Transverse colon (tissue), 4 donors: ENCODE data around the gene RALGAPA1. TPM values are rescaled to one million over a fixed set of nuclear protein-coding genes. Genes with fewer than 3 reads are reported as not detected.

Experiments used
- DNase-seq: peaks from one replicate; pipeline ENCODE4 v3.0.0-alpha.2; 2019
- H3K27ac ChIP-seq, 4 donors: fragments of 200-600 bp; sonication (generic); 2 replicates each; pipeline ENCODE4 v1.5.1; 2016 to 2018; ENCODE audit warnings: inconsistent platforms in 4 of 4
- H3K27me3 ChIP-seq: fragments of 200-600 bp; sonication (generic); 2 replicates; pipeline ENCODE4 v1.5.1; 2017; ENCODE audit warnings: inconsistent platforms
- H3K36me3 ChIP-seq, 4 donors: fragments of 200-600 bp; sonication (generic); 2 replicates each; pipeline ENCODE4 v1.5.1; 2017 to 2019; ENCODE audit warnings: inconsistent platforms in 4 of 4
- H3K4me1 ChIP-seq, 4 donors: fragments of 200-600 bp; sonication (generic); 2 replicates each; pipeline ENCODE4 v1.5.1; 2017 to 2020; ENCODE audit warnings: inconsistent platforms in 4 of 4
- H3K4me3 ChIP-seq, 4 donors: fragments of 200-600 bp; sonication (generic); 1 replicate in 1 of 4; 2 replicates in 3 of 4; pipeline versions ENCODE4 v1.5.1 to v1.6.1; 2017 to 2019; ENCODE audit warnings: inconsistent platforms in 4 of 4
- H3K9me3 ChIP-seq, 2 donors: fragments of 200-600 bp; sonication (generic); 2 replicates each; pipeline ENCODE4 v1.5.1; 2017 to 2019; ENCODE audit warnings: inconsistent platforms in 2 of 2
- CTCF ChIP-seq, 5 experiments: fragments of 200-600 bp in 3 of 5; fragments of 450-650 bp in 2 of 5; sonication (generic) in 3 of 5; IDR thresholded peaks; 1 replicate in 2 of 5; 2 replicates in 3 of 5; pipeline ENCODE4 v1.5.1; 2016 to 2017; ENCODE audit warnings: antibody characterized with exemption in 5 of 5, inconsistent platforms in 3 of 5, mild to moderate bottlenecking in 2 of 5, moderate library complexity in 1 of 5
- EP300 ChIP-seq: sonication (generic); formaldehyde crosslinking; IDR thresholded peaks from one replicate; pipeline ENCODE4 v1.6.1; 2017; ENCODE audit warnings: antibody characterized with exemption, low read depth
- POLR2A ChIP-seq: fragments of 450-650 bp; IDR thresholded peaks from one replicate; pipeline ENCODE4 v1.6.1; 2016; ENCODE audit warnings: antibody characterized with exemption, mild to moderate bottlenecking, moderate library complexity
- POLR2AphosphoS5 ChIP-seq, 3 donors: sonication (generic); formaldehyde crosslinking; IDR thresholded peaks; one replicate each; pipeline ENCODE4 v1.6.1; 2016; ENCODE audit warnings: antibody characterized with exemption in 3 of 3
- WGBS, 2 donors: methylation state at CpG; one replicate each; pipeline ENCODE4 v1.1.5; 2018; ENCODE audit warnings: low coverage in 1 of 2; 5-methylcytosine and 5-hydroxymethylcytosine counted together
- in situ Hi-C, 4 donors: fragments of 200-750 bp; cut with MboI; loops; one replicate each; pipeline versions ENCODE4 v1.15.0 to v1.15.1; 2017; ENCODE audit warnings: low sequenced_read_pairs in 3 of 4, low pct_ligation_motif_present in 1 of 4, low pct_unique_long_range_greater_than_20kb in 1 of 4
- intact Hi-C: fragments of 100-400 bp; cut with DNase I; formaldehyde crosslinking; loops from one replicate; pipeline ENCODE4 v1.15.1; 2023; ENCODE audit warnings: low total_unique reads
- total RNA-seq, 4 donors: library from RNA; depleted of rRNA; stranded (reverse); fragments of >200 nt; gene quantifications; one replicate each; pipeline ENCODE4 v1.1.0, GENCODE V29; 2016

Gene RALGAPA1
- total RNA-seq, 4 donors from 2014 or later, result 84.7 to 122 (median 119) TPM

- no peaks in the 10 kb centered on the region for H3K4me1 ChIP-seq
- no peak for DNase-seq
- no peak overlapping the region for H3K27ac ChIP-seq
- H3K4me3 ChIP-seq, result no peak overlapping the region
- no peaks in the 10 kb centered on the region for H3K9me3 ChIP-seq
- H3K36me3 ChIP-seq, result no peaks in the 10 kb centered on the region
- H3K27me3 ChIP-seq, result peaks cover 5% of the 10 kb centered on the region
- TF ChIP-seq POLR2A, result no peak
- TF ChIP-seq EP300, result no peak
- TF ChIP-seq POLR2AphosphoS5 (IDR thresholded peaks at IDR 0.05), result no peak
- TF ChIP-seq CTCF (IDR thresholded peaks at IDR 0.05), result no peak
- in situ Hi-C loops (no loop called here), intact Hi-C loops (no loop called here)
These were observed 302.2 kb downstream of the RALGAPA1 start for GRCh38 chr14:35506927-35507326.

GRCh38 chr14:35506461-35506860 lies 302.6 kb downstream of the RALGAPA1 start:
- no peak overlapping the region for H3K27ac ChIP-seq
- intact Hi-C loops, result no loop called here
- H3K27me3 ChIP-seq, result peaks cover 5% of the 10 kb centered on the region
- no peaks in the 10 kb centered on the region for H3K36me3 ChIP-seq
- DNase-seq, result no peak
- no peak for TF ChIP-seq POLR2A
- TF ChIP-seq POLR2AphosphoS5 (IDR thresholded peaks at IDR 0.05), result no peak
- no peak for TF ChIP-seq CTCF (IDR thresholded peaks at IDR 0.05)
- TF ChIP-seq EP300, result no peak
- H3K4me1 ChIP-seq, result no peaks in the 10 kb centered on the region
- in situ Hi-C loops, result no loop called here
- WGBS, 2 donors, result 72 to 76% methylated on average over 6 of the region's 6 CpGs
- H3K4me3 ChIP-seq, result no peak overlapping the region
- H3K9me3 ChIP-seq, result no peaks in the 10 kb centered on the region

GRCh38 chr14:35504260-35504659 lies 304.8 kb downstream of the RALGAPA1 start:
- WGBS, 2 donors, result 32 to 50% methylated on average over 1 of the region's 1 CpG
- peaks cover 5% of the 10 kb centered on the region for H3K27me3 ChIP-seq
- TF ChIP-seq EP300, result no peak
- no peak for TF ChIP-seq POLR2A
- no peak for TF ChIP-seq POLR2AphosphoS5 (IDR thresholded peaks at IDR 0.05)
- DNase-seq, result no peak
- no peaks in the 10 kb centered on the region for H3K36me3 ChIP-seq
- H3K9me3 ChIP-seq, result no peaks in the 10 kb centered on the region
- H3K4me1 ChIP-seq, result no peaks in the 10 kb centered on the region
- H3K27ac ChIP-seq, result no peak overlapping the region
- in situ Hi-C loops (no loop called here), intact Hi-C loops (no loop called here)
- no peak overlapping the region for H3K4me3 ChIP-seq

- H3K4me3 ChIP-seq, result no peak overlapping the region
- TF ChIP-seq EP300 (no peak), POLR2A (no peak), CTCF (IDR thresholded peaks at IDR 0.05) (no peak), POLR2AphosphoS5 (IDR thresholded peaks at IDR 0.05) (no peak)
- 34 to 49% methylated on average over 3 of the region's 3 CpGs for WGBS, 2 donors
- in situ Hi-C loops (no loop called here), intact Hi-C loops (no loop called here)
- peaks cover 5% of the 10 kb centered on the region for H3K27me3 ChIP-seq
- no peaks in the 10 kb centered on the region for H3K4me1 ChIP-seq
- no peaks in the 10 kb centered on the region for H3K9me3 ChIP-seq
- DNase-seq, result no peak
- no peaks in the 10 kb centered on the region for H3K36me3 ChIP-seq
- no peak overlapping the region for H3K27ac ChIP-seq
These were observed 305.4 kb downstream of the RALGAPA1 start for GRCh38 chr14:35503646-35504045.

GRCh38 chr14:35499180-35499579 lies 309.9 kb downstream of the RALGAPA1 start:
- Histone ChIP-seq H3K9me3 (no peaks in the 10 kb centered on the region), H3K4me1 (no peaks in the 10 kb centered on the region), H3K4me3 (no peak overlapping the region), H3K36me3 (no peaks in the 10 kb centered on the region), H3K27me3 (peaks cover 5% of the 10 kb centered on the region), H3K27ac (no peak overlapping the region)
- intact Hi-C loops (no loop called here), in situ Hi-C loops (no loop called here)
- 90 to 95% methylated on average over 2 of the region's 2 CpGs for WGBS, 2 donors
- TF ChIP-seq CTCF (IDR thresholded peaks at IDR 0.05) (no peak), EP300 (no peak), POLR2A (no peak), POLR2AphosphoS5 (IDR thresholded peaks at IDR 0.05) (no peak)
- DNase-seq, result no peak
